HepG2 (cell line): ENCODE results near the gene ABCG5. TPM values are rescaled to one million over a fixed set of nuclear protein-coding genes. Genes with fewer than 3 reads are reported as not detected.

Experiments
- ATF2 ChIP-seq: sonication (generic); formaldehyde crosslinking; IDR thresholded peaks from 2 replicates; pipeline ENCODE4 v1.4.0; 2020; ENCODE audit warnings: missing genetic modification reagents
- FOXA3 ChIP-seq: IDR thresholded peaks from 2 replicates; pipeline ENCODE4 v1.6.1; 2016; ENCODE audit warnings: missing genetic modification reagents, missing compliant biosample characterization
- GATAD1 ChIP-seq: IDR thresholded peaks from 2 replicates; pipeline ENCODE4 v1.6.1; 2016; ENCODE audit warnings: missing genetic modification reagents, missing compliant biosample characterization
- HOXA7 ChIP-seq: sonication (generic); formaldehyde crosslinking; IDR thresholded peaks from 2 replicates; pipeline ENCODE4 v1.8.1; 2022; ENCODE audit warnings: mild to moderate bottlenecking, missing genetic modification reagents, moderate library complexity
- MXD3 ChIP-seq: IDR thresholded peaks from 2 replicates; pipeline ENCODE4 v1.6.1; 2016; ENCODE audit warnings: mild to moderate bottlenecking, missing biosample characterization, missing genetic modification reagents
- NFYC ChIP-seq: IDR thresholded peaks from 2 replicates; pipeline ENCODE4 v1.6.1; 2016; ENCODE audit warnings: missing genetic modification reagents, missing compliant biosample characterization
- STAT6 ChIP-seq: sonication (generic); formaldehyde crosslinking; IDR thresholded peaks from 2 replicates; pipeline ENCODE4 v1.4.0; 2020; ENCODE audit warnings: missing genetic modification reagents, mild to moderate bottlenecking, borderline replicate concordance
- ZBTB42 ChIP-seq: sonication (generic); formaldehyde crosslinking; IDR thresholded peaks from 2 replicates; pipeline ENCODE4 v1.5.0; 2020; ENCODE audit warnings: mild to moderate bottlenecking, missing genetic modification reagents
- ZMAT5 ChIP-seq: sonication (generic); formaldehyde crosslinking; IDR thresholded peaks from 2 replicates; pipeline ENCODE4 v1.5.0; 2020; ENCODE audit warnings: mild to moderate bottlenecking, low read depth, missing genetic modification reagents, borderline replicate concordance
- ZNF12 ChIP-seq: sonication (generic); formaldehyde crosslinking; IDR thresholded peaks from 2 replicates; pipeline ENCODE4 v1.5.0; 2020; ENCODE audit warnings: missing genetic modification reagents
- ZNF260 ChIP-seq: sonication (generic); formaldehyde crosslinking; IDR thresholded peaks from 2 replicates; pipeline ENCODE4 v1.4.0; 2020; ENCODE audit warnings: missing genetic modification reagents, low read depth, mild to moderate bottlenecking, borderline replicate concordance
- ZNF746 ChIP-seq: sonication (generic); formaldehyde crosslinking; IDR thresholded peaks from 2 replicates; pipeline ENCODE4 v1.8.0; 2022; ENCODE audit warnings: mild to moderate bottlenecking, missing genetic modification reagents
- ZSCAN12 ChIP-seq: sonication (generic); formaldehyde crosslinking; IDR thresholded peaks from 2 replicates; pipeline ENCODE4 v1.9.0; 2021; ENCODE audit warnings: mild to moderate bottlenecking, missing genetic modification reagents
- polyA plus RNA-seq, 8 experiments: library from polyadenylated mRNA; depleted of rRNA in 3 of 8; stranded (reverse) in 7 of 8; unstranded in 1 of 8; fragments of >200 nt; fragmentation: Illumina TruSeq in 4 of 8; extraction: Trizol in 4 of 8; gene quantifications; 2 replicates each; pipeline versions ENCODE4 v1.2.1 to v1.2.3, GENCODE V29; 2011 to 2016; ENCODE audit warnings: low read depth in 4 of 8, missing spikeins in 1 of 8, mixed read lengths in 1 of 8; ENCODE audit not compliant: insufficient read depth in 1 of 8
- total RNA-seq, 5 experiments: library from RNA; depleted of rRNA; stranded (reverse); fragments of >200 nt; fragmentation: Illumina TruSeq; extraction: Trizol; gene quantifications; 2 replicates each; pipeline ENCODE4 v1.2.3, GENCODE V29; 2016; ENCODE audit warnings: low read depth in 1 of 5

The ABCG5 gene
- total and polyA plus RNA-seq, 2 of the 13 experiments (the other 11 are each of a cell fraction or from before 2014, with no cell fraction given), result 15.1 to 39.0 TPM

GRCh38 chr2:43842866-43843226 is 4.2 kb upstream of the ABCG5 start (continued):
- TF ChIP-seq STAT6 (0 out of 2 replicates have a peak, but pooled peaks have one; percentile 48), FOXA3 (CRISPR knock-in tag) (0 out of 2 replicates have a peak, but pooled peaks have one; percentile 3), ZSCAN12 (CRISPR knock-in tag) (no peak), ZNF12 (CRISPR knock-in tag) (no peak), HOXA7 (CRISPR knock-in tag) (0 out of 2 replicates have a peak, but pooled peaks have one; percentile 62), ATF2 (no peak), ZNF746 (CRISPR knock-in tag) (no peak), GATAD1 (no peak), MXD3 (CRISPR knock-in tag) (no peak), ZMAT5 (CRISPR knock-in tag) (no peak), ZBTB42 (no peak), NFYC (no peak), ZNF260 (CRISPR knock-in tag) (no peak)
